ENCODE measurements around the gene ALK.

Gene ALK

GRCh38 chr2:29479401-29479800, 442.0 kb downstream of the ALK start:
- TF ChIP-seq EZH2 (IDR thresholded peaks at IDR 0.05; ENCODE audit: borderline replicate concordance, low read depth, low read length, severe bottlenecking) (no peak), CTCF (IDR thresholded peaks at IDR 0.05; ENCODE audit: borderline replicate concordance, extremely low read depth, low read length, poor library complexity, severe bottlenecking) (no peak)
- Histone ChIP-seq H3K4me2 (ENCODE audit: insufficient read depth, low read length) (no peak overlapping the region), H3K36me3 (ENCODE audit: insufficient read depth, low read length) (no peaks in the 10 kb centered on the region), H3K9me3 (ENCODE audit: insufficient read depth, low read length, severe bottlenecking) (no peaks in the 10 kb centered on the region), H3K9ac (ENCODE audit: low read depth, low read length) (no peak overlapping the region), H3K27me3 (ENCODE audit: insufficient read depth, low read length, poor library complexity) (peaks cover 6% of the 10 kb centered on the region), H3K4me3 (ENCODE audit: low read depth in 1 of 2, low read length in 2 of 2) (no peak overlapping the region), H2AFZ (ENCODE audit: low read depth, low read length) (no peak overlapping the region), H3K79me2 (ENCODE audit: insufficient read depth, low read length) (no peaks in the 10 kb centered on the region), H3K27ac (ENCODE audit: low read length) (no peak overlapping the region), H3K4me1 (ENCODE audit: insufficient read depth, low read length) (no peaks in the 10 kb centered on the region), H4K20me1 (ENCODE audit: insufficient read depth, low read length) (no peaks in the 10 kb centered on the region)
- DNase-seq = no peak
- no peak for ATAC-seq (ENCODE audit: insufficient read depth, low read depth)

- Histone ChIP-seq H3K27me3 (ENCODE audit: insufficient read depth, low read length, poor library complexity) (peaks cover 6% of the 10 kb centered on the region), H3K27ac (ENCODE audit: low read length) (no peak overlapping the region), H3K4me3 (ENCODE audit: low read depth in 1 of 2, low read length in 2 of 2) (no peak overlapping the region), H3K4me2 (ENCODE audit: insufficient read depth, low read length) (no peak overlapping the region), H3K79me2 (ENCODE audit: insufficient read depth, low read length) (no peaks in the 10 kb centered on the region), H3K9ac (ENCODE audit: low read depth, low read length) (no peak overlapping the region), H2AFZ (ENCODE audit: low read depth, low read length) (no peak overlapping the region), H3K9me3 (ENCODE audit: insufficient read depth, low read length, severe bottlenecking) (no peaks in the 10 kb centered on the region), H3K36me3 (ENCODE audit: insufficient read depth, low read length) (no peaks in the 10 kb centered on the region), H3K4me1 (ENCODE audit: insufficient read depth, low read length) (no peaks in the 10 kb centered on the region), H4K20me1 (ENCODE audit: insufficient read depth, low read length) (no peaks in the 10 kb centered on the region)
- TF ChIP-seq EZH2 (IDR thresholded peaks at IDR 0.05; ENCODE audit: borderline replicate concordance, low read depth, low read length, severe bottlenecking) (no peak), CTCF (IDR thresholded peaks at IDR 0.05; ENCODE audit: borderline replicate concordance, extremely low read depth, low read length, poor library complexity, severe bottlenecking) (no peak)
- DNase-seq (no peak), ATAC-seq (ENCODE audit: insufficient read depth, low read depth) (no peak)
Measured at GRCh38 chr2:29478641-29479040, 442.7 kb downstream of the ALK start.

- no peak for ATAC-seq (ENCODE audit: insufficient read depth, low read depth)
- Histone ChIP-seq H3K9me3 (ENCODE audit: insufficient read depth, low read length, severe bottlenecking) (no peaks in the 10 kb centered on the region), H3K27ac (ENCODE audit: low read length) (no peak overlapping the region), H3K4me2 (ENCODE audit: insufficient read depth, low read length) (no peak overlapping the region), H3K4me3 (ENCODE audit: low read depth in 1 of 2, low read length in 2 of 2) (no peak overlapping the region), H2AFZ (ENCODE audit: low read depth, low read length) (no peak overlapping the region), H3K79me2 (ENCODE audit: insufficient read depth, low read length) (no peaks in the 10 kb centered on the region), H3K27me3 (ENCODE audit: insufficient read depth, low read length, poor library complexity) (no peaks in the 10 kb centered on the region), H3K36me3 (ENCODE audit: insufficient read depth, low read length) (no peaks in the 10 kb centered on the region), H3K9ac (ENCODE audit: low read depth, low read length) (no peak overlapping the region), H3K4me1 (ENCODE audit: insufficient read depth, low read length) (no peaks in the 10 kb centered on the region), H4K20me1 (ENCODE audit: insufficient read depth, low read length) (no peaks in the 10 kb centered on the region)
- no peak for DNase-seq
- TF ChIP-seq EZH2 (IDR thresholded peaks at IDR 0.05; ENCODE audit: borderline replicate concordance, low read depth, low read length, severe bottlenecking) (no peak), CTCF (IDR thresholded peaks at IDR 0.05; ENCODE audit: borderline replicate concordance, extremely low read depth, low read length, poor library complexity, severe bottlenecking) (no peak)
Measured at GRCh38 chr2:29477186-29477585, 444.2 kb downstream of the ALK start.

GRCh38 chr2:29475499-29475898, 445.9 kb downstream of the ALK start:
- no peak for ATAC-seq (ENCODE audit: insufficient read depth, low read depth)
- no peaks in the 10 kb centered on the region for H3K9me3 ChIP-seq (ENCODE audit: insufficient read depth, low read length, severe bottlenecking)
- DNase-seq = no peak
- no peak overlapping the region for H3K4me2 ChIP-seq (ENCODE audit: insufficient read depth, low read length)
- no peaks in the 10 kb centered on the region for H3K27me3 ChIP-seq (ENCODE audit: insufficient read depth, low read length, poor library complexity)
- H3K79me2 ChIP-seq (ENCODE audit: insufficient read depth, low read length) = no peaks in the 10 kb centered on the region
- H3K9ac ChIP-seq (ENCODE audit: low read depth, low read length) = no peak overlapping the region
- H3K36me3 ChIP-seq (ENCODE audit: insufficient read depth, low read length) = no peaks in the 10 kb centered on the region
- no peak overlapping the region for H2AFZ ChIP-seq (ENCODE audit: low read depth, low read length)
- H3K4me1 ChIP-seq (ENCODE audit: insufficient read depth, low read length) = no peaks in the 10 kb centered on the region
- H3K4me3 ChIP-seq (ENCODE audit: low read depth in 1 of 2, low read length in 2 of 2) = no peak overlapping the region
- no peaks in the 10 kb centered on the region for H4K20me1 ChIP-seq (ENCODE audit: insufficient read depth, low read length)
- no peak overlapping the region for H3K27ac ChIP-seq (ENCODE audit: low read length)
- TF ChIP-seq CTCF (IDR thresholded peaks at IDR 0.05; ENCODE audit: borderline replicate concordance, extremely low read depth, low read length, poor library complexity, severe bottlenecking) (no peak), EZH2 (IDR thresholded peaks at IDR 0.05; ENCODE audit: borderline replicate concordance, low read depth, low read length, severe bottlenecking) (no peak)

Measured in DND-41 (cell line).